ENCODE results near the gene EXOSC7.
"Not testable (repeated sequence)": the region's sequence is repeated elsewhere in the genome, so short reads cannot be mapped to it uniquely, and the experiment has no call there.

Gene EXOSC7

DNA sequence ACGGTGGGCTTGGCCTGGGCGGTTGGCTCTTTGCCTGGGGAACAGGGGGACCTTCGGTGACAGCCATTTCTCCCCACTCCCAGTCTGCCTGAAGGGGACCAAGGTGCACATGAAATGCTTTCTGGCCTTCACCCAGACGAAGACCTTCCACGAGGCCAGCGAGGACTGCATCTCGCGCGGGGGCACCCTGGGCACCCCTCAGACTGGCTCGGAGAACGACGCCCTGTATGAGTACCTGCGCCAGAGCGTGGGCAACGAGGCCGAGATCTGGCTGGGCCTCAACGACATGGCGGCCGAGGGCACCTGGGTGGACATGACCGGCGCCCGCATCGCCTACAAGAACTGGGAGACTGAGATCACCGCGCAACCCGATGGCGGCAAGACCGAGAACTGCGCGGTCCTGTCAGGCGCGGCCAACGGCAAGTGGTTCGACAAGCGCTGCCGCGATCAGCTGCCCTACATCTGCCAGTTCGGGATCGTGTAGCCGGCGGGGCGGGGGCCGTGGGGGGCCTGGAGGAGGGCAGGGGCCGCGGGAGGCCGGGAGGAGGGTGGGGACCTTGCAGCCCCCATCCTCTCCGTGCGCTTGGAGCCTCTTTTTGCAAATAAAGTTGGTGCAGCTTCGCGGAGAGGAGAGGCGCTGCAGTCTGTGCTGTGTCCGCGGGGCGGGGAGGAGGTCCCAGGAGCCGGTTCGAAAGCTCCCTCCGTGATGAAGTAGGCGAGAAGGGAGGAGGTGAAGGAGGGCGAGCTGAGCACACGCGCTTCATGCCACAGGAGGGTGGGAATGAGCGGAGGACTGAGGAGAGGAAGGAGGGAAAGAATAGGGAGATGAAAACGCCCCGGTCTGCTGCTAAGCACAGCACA is 59.6 kb downstream of the EXOSC7 start:
- no peak for DNase-seq
- in situ Hi-C loops (cut with HindIII; ENCODE audit: low pct_ligation_motif_present, low pct_unique_long_range_greater_than_20kb, low sequenced_read_pairs): no loop called here

GRCh38 chr3:45037720-45038455 is 61.8 kb downstream of the EXOSC7 start:
- peak; percentile 91 for DNase-seq
- in situ Hi-C loops (cut with HindIII; ENCODE audit: low pct_ligation_motif_present, low pct_unique_long_range_greater_than_20kb, low sequenced_read_pairs): no loop called here

DNA sequence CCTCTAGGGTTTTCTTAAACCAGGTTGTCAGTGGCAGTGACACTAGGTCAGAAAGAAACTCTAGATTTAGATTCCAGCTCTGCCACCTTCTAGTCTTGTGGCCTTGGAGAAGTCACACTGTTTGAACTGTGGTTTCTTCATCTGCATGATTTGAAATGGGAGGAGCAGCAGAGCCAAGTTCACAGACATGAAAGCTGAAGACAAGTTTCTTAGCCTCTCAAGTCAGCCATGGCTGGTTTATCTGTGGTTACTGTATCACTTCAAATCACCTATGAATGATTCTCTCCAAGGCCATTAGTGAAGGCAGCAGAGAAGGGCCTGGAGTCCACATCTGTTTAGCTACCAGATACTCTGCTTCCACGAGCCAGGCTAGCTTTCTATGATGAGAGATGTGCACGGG is 65.6 kb downstream of the EXOSC7 start:
- no peak for DNase-seq
- in situ Hi-C loops (cut with HindIII; ENCODE audit: low pct_ligation_motif_present, low pct_unique_long_range_greater_than_20kb, low sequenced_read_pairs): no loop called here

DNA sequence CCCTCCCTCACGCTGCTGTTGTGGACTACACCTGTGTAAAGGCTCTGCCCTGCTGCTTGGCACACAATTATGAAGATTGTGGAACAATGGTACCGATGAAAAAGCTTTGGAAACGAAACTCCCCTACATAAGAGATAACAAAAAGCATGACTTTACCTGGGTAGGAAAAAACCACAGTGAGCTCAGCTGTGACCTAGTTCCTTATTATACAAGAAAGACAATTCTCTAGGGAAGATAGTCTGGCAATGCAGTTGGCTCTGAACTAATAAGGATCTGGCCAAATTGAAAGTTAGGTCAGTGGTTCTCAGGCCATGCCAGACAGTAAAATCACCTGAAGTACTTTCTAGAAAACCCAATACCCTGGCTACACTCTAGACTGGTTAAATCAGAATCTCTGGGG is 66.1 kb downstream of the EXOSC7 start:
- DNase-seq: no peak
- in situ Hi-C loops (cut with HindIII; ENCODE audit: low pct_ligation_motif_present, low pct_unique_long_range_greater_than_20kb, low sequenced_read_pairs): no loop called here

- DNase-seq: peak; percentile 5
- in situ Hi-C loops (cut with HindIII; ENCODE audit: low pct_ligation_motif_present, low pct_unique_long_range_greater_than_20kb, low sequenced_read_pairs): no loop called here
These were observed 67.8 kb downstream of the EXOSC7 start for GRCh38 chr3:45043728-45044299.

DNA sequence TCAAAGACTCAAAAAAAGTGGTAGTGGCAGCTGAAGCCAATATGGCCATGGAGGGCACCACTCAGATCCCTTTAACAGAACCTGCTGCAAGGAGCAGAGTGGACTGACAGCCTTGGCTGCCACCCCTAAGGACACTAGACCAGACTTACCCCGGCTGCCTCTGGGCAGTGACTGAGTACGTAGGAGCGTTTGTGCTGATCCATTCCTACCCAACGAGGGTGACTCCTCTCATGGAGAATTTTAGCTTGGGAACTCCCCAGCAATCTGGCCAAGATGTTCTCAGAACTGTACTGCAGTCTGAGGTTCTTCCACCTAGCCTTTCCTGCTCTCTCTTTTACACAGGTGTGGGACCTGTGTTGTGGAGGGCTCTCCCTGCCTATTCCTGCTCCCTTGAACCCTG is 72.2 kb downstream of the EXOSC7 start:
- in situ Hi-C loops (cut with HindIII; ENCODE audit: low pct_ligation_motif_present, low pct_unique_long_range_greater_than_20kb, low sequenced_read_pairs): no loop called here

GRCh38 chr3:45049807-45050206 is 73.8 kb downstream of the EXOSC7 start:
- in situ Hi-C loops (cut with HindIII; ENCODE audit: low pct_ligation_motif_present, low pct_unique_long_range_greater_than_20kb, low sequenced_read_pairs): no loop called here
- no peak for DNase-seq

More for the DNA sequence above, 72.2 kb downstream of the EXOSC7 start:
- no peak for DNase-seq

GRCh38 chr3:45051685-45052084 is 75.6 kb downstream of the EXOSC7 start:
- no peak for DNase-seq
- in situ Hi-C loops (cut with HindIII; ENCODE audit: low pct_ligation_motif_present, low pct_unique_long_range_greater_than_20kb, low sequenced_read_pairs): no loop called here

- DNase-seq; in situ Hi-C loops (cut with HindIII; ENCODE audit: low pct_ligation_motif_present, low pct_unique_long_range_greater_than_20kb, low sequenced_read_pairs): not testable (repeated sequence)
These were observed 77.8 kb downstream of the EXOSC7 start for GRCh38 chr3:45053805-45054195.

- no peak for DNase-seq
- in situ Hi-C loops (cut with HindIII; ENCODE audit: low pct_ligation_motif_present, low pct_unique_long_range_greater_than_20kb, low sequenced_read_pairs): no loop called here
These were observed 78.3 kb downstream of the EXOSC7 start for GRCh38 chr3:45054196-45054857.

- peak; percentile 14 for DNase-seq
These were observed 79.0 kb downstream of the EXOSC7 start for GRCh38 chr3:45055032-45055410.

DNA sequence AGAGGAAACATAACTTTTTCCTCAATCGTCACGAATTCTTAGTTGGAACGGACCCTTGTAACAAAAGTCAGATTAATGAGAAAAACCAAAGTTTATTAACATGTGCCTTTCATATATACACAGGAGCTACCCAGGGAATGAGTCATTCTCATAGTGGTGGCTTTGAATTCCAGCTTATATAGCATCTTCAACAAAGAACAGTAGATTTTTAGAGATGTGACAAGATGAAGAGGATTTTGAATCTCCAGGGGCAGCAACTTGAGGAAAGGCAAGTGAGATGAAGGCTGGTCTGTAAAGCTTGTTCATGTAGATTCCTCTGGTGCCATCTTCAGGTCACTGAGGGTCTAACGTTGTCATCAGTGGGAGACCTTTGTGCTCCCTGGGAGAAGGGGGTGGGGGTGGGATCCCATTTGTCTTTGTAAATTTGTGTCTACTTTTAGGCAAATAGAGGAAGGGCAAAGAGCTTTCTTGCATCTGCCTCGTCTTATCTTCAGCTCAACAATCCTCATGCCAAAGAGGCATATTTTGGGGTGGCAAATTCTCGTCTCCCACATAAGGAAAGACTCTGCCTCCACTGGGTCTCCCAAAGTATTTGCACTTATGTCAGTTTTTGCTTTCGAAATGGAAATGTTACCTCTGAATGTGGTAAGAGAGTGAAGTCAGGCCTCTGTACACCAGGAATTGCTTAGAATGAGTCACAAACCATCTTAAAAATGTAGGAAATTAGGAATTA is 79.5 kb downstream of the EXOSC7 start:
- DNase-seq: peak; percentile 50
- in situ Hi-C loops (cut with HindIII; ENCODE audit: low pct_ligation_motif_present, low pct_unique_long_range_greater_than_20kb, low sequenced_read_pairs): no loop called here

More at GRCh38 chr3:45055032-45055410, 79.0 kb downstream of the EXOSC7 start:
- in situ Hi-C loops (cut with HindIII; ENCODE audit: low pct_ligation_motif_present, low pct_unique_long_range_greater_than_20kb, low sequenced_read_pairs): no loop called here

DNA sequence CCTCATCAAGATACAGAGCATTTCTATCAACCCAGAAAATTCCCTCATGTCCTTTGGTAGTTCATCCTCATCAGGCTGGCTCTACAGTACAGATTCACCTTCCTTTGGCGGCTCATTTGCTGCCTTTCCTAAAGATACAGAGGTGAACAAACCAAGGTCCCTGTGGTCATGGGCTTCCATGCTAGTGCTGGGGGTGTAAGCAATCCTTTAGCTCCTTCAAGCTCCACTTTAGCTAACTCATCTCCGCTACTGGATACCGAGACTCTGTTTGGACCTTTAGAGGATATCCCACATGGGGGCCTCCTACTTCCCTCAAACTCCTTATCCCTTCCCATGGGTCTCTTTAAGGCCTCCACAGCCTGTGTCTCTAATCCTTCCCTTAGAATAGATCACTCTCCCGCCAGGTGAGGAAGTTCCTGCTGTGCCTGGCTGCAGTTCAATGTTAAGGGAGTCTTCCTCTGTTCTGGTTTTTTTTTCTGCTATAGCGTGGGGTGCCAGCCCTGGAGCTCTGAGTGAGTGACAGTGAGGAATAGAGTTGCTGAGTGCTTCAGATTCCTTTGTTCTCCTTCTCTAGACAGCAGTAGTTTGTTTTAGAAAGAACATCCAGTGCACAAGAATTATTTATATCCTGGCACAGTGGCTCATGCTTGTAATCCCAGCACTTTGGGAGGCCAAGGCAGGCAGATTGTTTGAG is 80.7 kb downstream of the EXOSC7 start:
- in situ Hi-C loops (cut with HindIII; ENCODE audit: low pct_ligation_motif_present, low pct_unique_long_range_greater_than_20kb, low sequenced_read_pairs): no loop called here
- DNase-seq: no peak

DNA sequence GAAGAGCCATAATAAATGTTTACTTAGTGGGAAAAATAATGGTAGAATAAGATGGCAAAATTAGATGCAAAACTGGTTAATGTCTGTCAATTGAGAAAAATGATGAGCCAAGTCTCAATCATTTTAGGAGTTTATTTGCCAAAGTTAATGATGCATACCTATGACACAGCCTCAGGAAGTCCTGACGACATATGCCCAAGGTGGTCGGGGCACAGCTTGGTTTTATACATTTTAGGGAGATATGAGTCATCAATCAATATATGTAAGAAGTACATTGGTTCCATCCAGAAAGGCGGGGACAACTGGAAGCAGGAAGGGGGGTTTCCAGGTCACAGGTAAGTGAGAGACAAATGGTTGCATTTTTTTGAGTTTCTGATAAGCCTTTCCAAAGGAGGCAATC is 81.5 kb downstream of the EXOSC7 start:
- DNase-seq: no peak
- in situ Hi-C loops (cut with HindIII; ENCODE audit: low pct_ligation_motif_present, low pct_unique_long_range_greater_than_20kb, low sequenced_read_pairs): no loop called here

GRCh38 chr3:45059132-45059531 is 83.1 kb downstream of the EXOSC7 start:
- in situ Hi-C loops (cut with HindIII; ENCODE audit: low pct_ligation_motif_present, low pct_unique_long_range_greater_than_20kb, low sequenced_read_pairs): no loop called here
- no peak for DNase-seq

GRCh38 chr3:45060165-45060892 is 84.3 kb downstream of the EXOSC7 start:
- no peak for DNase-seq
- in situ Hi-C loops (cut with HindIII; ENCODE audit: low pct_ligation_motif_present, low pct_unique_long_range_greater_than_20kb, low sequenced_read_pairs): no loop called here
